Measurements from ENCODE around the gene KIFC3.

DNA sequence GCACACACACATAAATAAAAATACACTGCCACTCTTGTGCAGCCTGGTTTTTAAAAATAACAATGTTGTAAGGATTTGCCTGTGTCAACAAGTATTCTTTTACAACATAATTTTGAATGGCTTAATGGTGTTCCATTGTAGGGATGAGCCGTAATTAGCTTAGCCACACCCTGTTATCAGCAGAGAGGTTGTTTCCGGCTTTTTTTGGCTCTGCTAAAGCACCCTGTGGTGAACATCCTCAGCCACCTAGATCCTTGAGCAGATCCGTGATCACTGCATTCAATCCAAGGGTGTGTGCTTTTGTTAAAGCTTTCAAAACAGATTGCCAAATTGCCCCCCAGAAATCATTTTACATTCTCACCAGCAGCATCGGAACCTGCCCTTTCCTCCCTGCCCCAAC is 59.7 kb downstream of the KIFC3 start:
- TF ChIP-seq, protein P1, sequence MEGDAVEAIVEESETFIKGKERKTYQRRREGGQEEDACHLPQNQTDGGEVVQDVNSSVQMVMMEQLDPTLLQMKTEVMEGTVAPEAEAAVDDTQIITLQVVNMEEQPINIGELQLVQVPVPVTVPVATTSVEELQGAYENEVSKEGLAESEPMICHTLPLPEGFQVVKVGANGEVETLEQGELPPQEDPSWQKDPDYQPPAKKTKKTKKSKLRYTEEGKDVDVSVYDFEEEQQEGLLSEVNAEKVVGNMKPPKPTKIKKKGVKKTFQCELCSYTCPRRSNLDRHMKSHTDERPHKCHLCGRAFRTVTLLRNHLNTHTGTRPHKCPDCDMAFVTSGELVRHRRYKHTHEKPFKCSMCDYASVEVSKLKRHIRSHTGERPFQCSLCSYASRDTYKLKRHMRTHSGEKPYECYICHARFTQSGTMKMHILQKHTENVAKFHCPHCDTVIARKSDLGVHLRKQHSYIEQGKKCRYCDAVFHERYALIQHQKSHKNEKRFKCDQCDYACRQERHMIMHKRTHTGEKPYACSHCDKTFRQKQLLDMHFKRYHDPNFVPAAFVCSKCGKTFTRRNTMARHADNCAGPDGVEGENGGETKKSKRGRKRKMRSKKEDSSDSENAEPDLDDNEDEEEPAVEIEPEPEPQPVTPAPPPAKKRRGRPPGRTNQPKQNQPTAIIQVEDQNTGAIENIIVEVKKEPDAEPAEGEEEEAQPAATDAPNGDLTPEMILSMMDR (IDR thresholded peaks at IDR 0.05; ENCODE audit: low read depth, low read length, poor library complexity, severe bottlenecking): no peak
- TF ChIP-seq EZH2phosphoT487 (IDR thresholded peaks at IDR 0.05; ENCODE audit: borderline replicate concordance, low read length): no peak

Data from DOHH2 (cell line).